ENCODE data around the gene TGFB1.

GRCh38 chr19:41355802-41356201 is 2.1 kb upstream of the TGFB1 start:
- TF ChIP-seq CTCF (IDR thresholded peaks at IDR 0.05; ENCODE audit: low read depth, low read length, missing input control), result no peak
- TF ChIP-seq NR2F2 (IDR thresholded peaks at IDR 0.05), result no peak
- TF ChIP-seq YY1 (IDR thresholded peaks at IDR 0.05), result no peak
